Fibroblast of mammary gland (primary cell): Measurements from ENCODE around the gene CXCL5.

ENCODE experiments used
- DNase-seq: peaks from one replicate; pipeline ENCODE4 v3.0.0-alpha.2; 2010; ENCODE audit warnings: low read depth
- H3K4me3 ChIP-seq: 2 replicates; pipeline ENCODE4 v1.5.1; 2011; ENCODE audit warnings: low read depth, mild to moderate bottlenecking, low read length, moderate library complexity; ENCODE audit not compliant: control insufficient read depth
- CTCF ChIP-seq: conservative IDR thresholded peaks from 2 replicates; pipeline ENCODE4 v1.5.1; 2011; ENCODE audit warnings: low read depth, low read length, inconsistent platforms; ENCODE audit not compliant: control insufficient read depth, insufficient read depth

Gene CXCL5

GRCh38 chr4:73998040-73999011, at the start of gene CXCL5:
Gene CXCL5 (minus strand): TSS chr4:73998677. CDS start chr4:73998581, 96 bp downstream.
- no peak for TF ChIP-seq CTCF
- DNase-seq: peak; percentile 66
- peak within 1 kb of the TSS; percentile 37 for H3K4me3 ChIP-seq

- no peak for DNase-seq
- no peak for TF ChIP-seq CTCF
Measured at GRCh38 chr4:74047152-74047551, 48.7 kb upstream of the CXCL5 start.

GRCh38 chr4:74045772-74046171, 47.3 kb upstream of the CXCL5 start:
- no peak for DNase-seq
- no peak for TF ChIP-seq CTCF
- no peak overlapping the region for H3K4me3 ChIP-seq

More at GRCh38 chr4:74047152-74047551, 48.7 kb upstream of the CXCL5 start:
- no peak overlapping the region for H3K4me3 ChIP-seq

- H3K4me3 ChIP-seq: no peak overlapping the region
- no peak for TF ChIP-seq CTCF
- DNase-seq: no peak
Measured at GRCh38 chr4:74045247-74045646, 46.8 kb upstream of the CXCL5 start.

GRCh38 chr4:74044677-74045076, 46.2 kb upstream of the CXCL5 start:
- no peak for TF ChIP-seq CTCF
- DNase-seq: peak; percentile 71
- H3K4me3 ChIP-seq: no peak overlapping the region

- no peak for TF ChIP-seq CTCF
- no peak overlapping the region for H3K4me3 ChIP-seq
- no peak for DNase-seq
Measured at GRCh38 chr4:74042681-74043080, 44.2 kb upstream of the CXCL5 start.
